BLaER1 treated with 17β-estradiol and CSF1 and Interleukin-3, amounts not matched to agents 10 nM and 100 nM (cell line): Measurements from ENCODE around the gene NRG3.

Experiments
- H3K27ac ChIP-seq, 11 experiments: shearing (Covaris generic); formaldehyde crosslinking; 2 replicates each; pipeline ENCODE4 v1.8.1; 2022
- H3K27me3 ChIP-seq, 11 experiments: shearing (Covaris generic); formaldehyde crosslinking; 2 replicates each; pipeline ENCODE4 v1.8.1; 2022
- H3K36me3 ChIP-seq, 11 experiments: shearing (Covaris generic); formaldehyde crosslinking; 2 replicates each; pipeline ENCODE4 v1.8.1; 2022
- H3K4me1 ChIP-seq, 10 experiments: shearing (Covaris generic); formaldehyde crosslinking; 2 replicates each; pipeline ENCODE4 v1.8.1; 2022
- H3K4me2 ChIP-seq, 11 experiments: shearing (Covaris generic); formaldehyde crosslinking; 2 replicates each; pipeline ENCODE4 v1.8.1; 2022
- H3K4me3 ChIP-seq, 10 experiments: shearing (Covaris generic); formaldehyde crosslinking; 2 replicates each; pipeline ENCODE4 v1.8.1; 2022
- H3K9ac ChIP-seq, 11 experiments: shearing (Covaris generic); formaldehyde crosslinking; 2 replicates each; pipeline ENCODE4 v1.8.1; 2022
- H3K9me3 ChIP-seq, 11 experiments: shearing (Covaris generic); formaldehyde crosslinking; replicated peaks in 1 of 11; 2 replicates each; pipeline ENCODE4 v1.8.1; 2022
- H4K20me1 ChIP-seq, 11 experiments: shearing (Covaris generic); formaldehyde crosslinking; 2 replicates each; pipeline ENCODE4 v1.8.1; 2022
- Cebpa-rat ChIP-seq, 11 experiments: shearing (Covaris generic); IDR thresholded peaks; 2 replicates each; pipeline ENCODE4 v1.8.1; 2022

NRG3 gene

GRCh38 chr10:81894616-81895015 lies 19.6 kb downstream of the NRG3 start:
- peaks cover 0 to 63% (median 27%) of the 10 kb centered on the region in 11 experiments; a peak in 12 of 22 replicates for H3K36me3 ChIP-seq
- H3K9me3 ChIP-seq: no peaks in the 10 kb centered on the region; a peak in 2 of 22 replicates
- peaks cover 0 to 81% (median 0%) of the 10 kb centered on the region in 11 experiments; a peak in 3 of 22 replicates for H4K20me1 ChIP-seq
- H3K27ac ChIP-seq: no peak overlapping the region
- peaks cover 0 to 7% (median 0%) of the 10 kb centered on the region in 10 experiments; a peak in 4 of 20 replicates for H3K4me1 ChIP-seq
- H3K4me2 ChIP-seq: no peak overlapping the region
- TF ChIP-seq Cebpa-rat (IDR thresholded peaks at IDR 0.05): no peak
- no peak overlapping the region for H3K9ac ChIP-seq
- no peaks in the 10 kb centered on the region for H3K27me3 ChIP-seq
- H3K4me3 ChIP-seq: no peak overlapping the region

DNA sequence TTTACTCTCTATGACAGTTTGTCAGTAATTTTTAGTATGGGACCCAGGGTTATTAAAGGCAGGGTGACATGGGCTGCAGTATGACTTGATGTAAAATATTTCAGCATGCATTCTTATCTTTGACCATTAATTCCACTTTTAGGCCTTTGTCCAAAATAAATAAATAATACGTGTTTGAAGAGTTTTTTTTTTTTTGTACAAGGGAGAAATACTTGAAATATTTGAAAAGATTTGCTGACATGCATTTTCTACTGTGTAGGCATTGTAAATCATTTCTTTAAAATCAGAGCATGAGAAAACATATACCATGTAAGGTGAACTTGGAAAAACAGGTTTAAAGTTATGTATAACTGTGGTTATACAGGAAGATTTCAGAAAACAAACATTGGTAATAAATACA lies 23.5 kb downstream of the NRG3 start:
- H4K20me1 ChIP-seq: peaks cover 0 to 65% (median 0%) of the 10 kb centered on the region in 11 experiments; a peak in 3 of 22 replicates

GRCh38 chr10:81900989-81901388 lies 26.0 kb downstream of the NRG3 start:
- TF ChIP-seq Cebpa-rat (IDR thresholded peaks at IDR 0.05): no peak
- Histone ChIP-seq H3K4me2 (no peak overlapping the region), H4K20me1 (peaks cover 0 to 55% (median 0%) of the 10 kb centered on the region in 11 experiments; a peak in 3 of 22 replicates), H3K4me3 (no peak overlapping the region), H3K9me3 (no peaks in the 10 kb centered on the region), H3K27me3 (no peaks in the 10 kb centered on the region), H3K4me1 (peaks cover 0 to 7% (median 2%) of the 10 kb centered on the region in 10 experiments; a peak in 4 of 20 replicates), H3K9ac (no peak overlapping the region), H3K36me3 (peaks cover 0 to 63% (median 16%) of the 10 kb centered on the region in 11 experiments; a peak in 11 of 22 replicates), H3K27ac (no peak overlapping the region)

More for the DNA sequence above, 23.5 kb downstream of the NRG3 start:
- Histone ChIP-seq H3K27me3 (no peaks in the 10 kb centered on the region), H3K4me3 (no peak overlapping the region), H3K9ac (no peak overlapping the region), H3K4me1 (peaks cover 0 to 7% (median 1%) of the 10 kb centered on the region in 10 experiments; a peak in 4 of 20 replicates), H3K36me3 (peaks cover 0 to 60% (median 10%) of the 10 kb centered on the region in 11 experiments; a peak in 11 of 22 replicates), H3K4me2 (no peak overlapping the region; a peak in 1 of 22 replicates), H3K27ac (no peak overlapping the region), H3K9me3 (no peaks in the 10 kb centered on the region)
- TF ChIP-seq Cebpa-rat (IDR thresholded peaks at IDR 0.05): no peak

GRCh38 chr10:81903472-81903871 lies 28.5 kb downstream of the NRG3 start:
- no peaks in the 10 kb centered on the region for H3K27me3 ChIP-seq

DNA sequence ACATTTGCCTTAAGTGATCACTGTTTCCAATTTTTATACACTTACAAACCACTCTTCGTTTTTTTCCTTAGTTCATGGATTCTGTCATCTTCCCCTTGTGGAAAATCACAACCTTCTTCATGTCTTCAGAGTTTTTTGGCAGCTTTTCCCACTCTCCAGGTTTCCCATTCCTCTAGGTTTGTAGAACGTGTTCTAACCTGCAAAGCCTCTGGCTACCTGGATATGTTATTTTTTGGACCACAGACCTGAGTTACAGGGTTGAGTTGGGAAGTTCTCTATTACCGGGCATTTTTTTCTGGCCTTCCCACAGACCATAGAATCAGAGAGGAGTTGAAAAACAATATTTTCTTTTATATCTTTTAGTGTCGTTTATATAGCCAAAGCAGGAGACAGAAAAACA lies 30.2 kb downstream of the NRG3 start:
- no peak overlapping the region for H3K9ac ChIP-seq
- H4K20me1 ChIP-seq: peaks cover 0 to 43% (median 0%) of the 10 kb centered on the region in 11 experiments; a peak in 3 of 22 replicates
- no peaks in the 10 kb centered on the region for H3K9me3 ChIP-seq
- H3K27me3 ChIP-seq: no peaks in the 10 kb centered on the region
- H3K27ac ChIP-seq: no peak overlapping the region
- TF ChIP-seq Cebpa-rat (IDR thresholded peaks at IDR 0.05): no peak
- H3K36me3 ChIP-seq: peaks cover 0 to 42% (median 6%) of the 10 kb centered on the region in 11 experiments; a peak in 8 of 22 replicates
- H3K4me3 ChIP-seq: no peak overlapping the region
- H3K4me1 ChIP-seq: peaks cover 0 to 26% (median 14%) of the 10 kb centered on the region in 10 experiments; a peak in 14 of 20 replicates
- no peak overlapping the region for H3K4me2 ChIP-seq

More at GRCh38 chr10:81903472-81903871, 28.5 kb downstream of the NRG3 start:
- Histone ChIP-seq H3K4me3 (no peak overlapping the region), H3K36me3 (peaks cover 0 to 54% (median 16%) of the 10 kb centered on the region in 11 experiments; a peak in 11 of 22 replicates), H3K9me3 (no peaks in the 10 kb centered on the region), H3K9ac (no peak overlapping the region; a peak in 1 of 22 replicates), H3K4me1 (peaks cover 0 to 9% (median 1%) of the 10 kb centered on the region in 10 experiments; a peak in 7 of 20 replicates), H3K27ac (no peak overlapping the region), H3K4me2 (no peak overlapping the region), H4K20me1 (peaks cover 0 to 41% (median 0%) of the 10 kb centered on the region in 11 experiments; a peak in 3 of 22 replicates)
- TF ChIP-seq Cebpa-rat (IDR thresholded peaks at IDR 0.05): no peak

DNA sequence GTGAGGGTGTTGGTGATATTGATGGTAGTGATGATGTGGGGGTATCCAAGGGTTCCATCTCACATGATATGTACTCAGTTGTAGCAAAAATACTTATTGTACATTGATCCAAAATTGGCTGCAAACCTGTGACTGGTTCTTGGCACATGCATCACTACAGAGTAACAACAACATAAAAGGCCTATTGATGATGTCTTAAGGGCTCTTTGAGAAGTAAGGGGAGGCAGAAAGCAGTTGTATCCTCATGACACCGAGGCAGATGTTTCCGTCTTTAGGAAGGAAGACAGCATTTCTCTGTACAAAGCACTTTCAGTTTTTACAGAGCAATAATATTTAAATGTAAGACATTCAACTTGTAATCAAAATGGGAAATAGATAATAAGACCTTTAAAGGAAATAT lies 34.5 kb downstream of the NRG3 start:
- no peak overlapping the region for H3K4me3 ChIP-seq
- H3K27me3 ChIP-seq: no peaks in the 10 kb centered on the region
- peaks cover 0 to 28% (median 14%) of the 10 kb centered on the region in 10 experiments; a peak in 14 of 20 replicates for H3K4me1 ChIP-seq
- no peak overlapping the region for H3K9ac ChIP-seq
- H3K27ac ChIP-seq: peak overlapping the region in 1 of 11 experiments; percentile 33; a peak in 1 of 22 replicates
- peak overlapping the region in 10 of 11 experiments; percentile 12 to 70 (median 56); a peak in 17 of 22 replicates for H3K4me2 ChIP-seq
- no peaks in the 10 kb centered on the region for H3K9me3 ChIP-seq
- TF ChIP-seq Cebpa-rat (IDR thresholded peaks at IDR 0.05): no peak
- H3K36me3 ChIP-seq: peaks cover 0 to 56% (median 6%) of the 10 kb centered on the region in 11 experiments; a peak in 8 of 22 replicates
- H4K20me1 ChIP-seq: peaks cover 0 to 35% (median 0%) of the 10 kb centered on the region in 11 experiments; a peak in 2 of 22 replicates

GRCh38 chr10:81911328-81911727 lies 36.3 kb downstream of the NRG3 start:
- Histone ChIP-seq H3K4me2 (no peak overlapping the region), H3K27ac (no peak overlapping the region), H4K20me1 (peaks cover 0 to 33% (median 0%) of the 10 kb centered on the region in 11 experiments; a peak in 2 of 22 replicates), H3K36me3 (peaks cover 0 to 44% (median 0%) of the 10 kb centered on the region in 11 experiments; a peak in 7 of 22 replicates), H3K27me3 (no peaks in the 10 kb centered on the region), H3K9ac (no peak overlapping the region), H3K9me3 (no peaks in the 10 kb centered on the region), H3K4me1 (peaks cover 0 to 28% (median 14%) of the 10 kb centered on the region in 10 experiments; a peak in 14 of 20 replicates), H3K4me3 (no peak overlapping the region)
- no peak for TF ChIP-seq Cebpa-rat (IDR thresholded peaks at IDR 0.05)

DNA sequence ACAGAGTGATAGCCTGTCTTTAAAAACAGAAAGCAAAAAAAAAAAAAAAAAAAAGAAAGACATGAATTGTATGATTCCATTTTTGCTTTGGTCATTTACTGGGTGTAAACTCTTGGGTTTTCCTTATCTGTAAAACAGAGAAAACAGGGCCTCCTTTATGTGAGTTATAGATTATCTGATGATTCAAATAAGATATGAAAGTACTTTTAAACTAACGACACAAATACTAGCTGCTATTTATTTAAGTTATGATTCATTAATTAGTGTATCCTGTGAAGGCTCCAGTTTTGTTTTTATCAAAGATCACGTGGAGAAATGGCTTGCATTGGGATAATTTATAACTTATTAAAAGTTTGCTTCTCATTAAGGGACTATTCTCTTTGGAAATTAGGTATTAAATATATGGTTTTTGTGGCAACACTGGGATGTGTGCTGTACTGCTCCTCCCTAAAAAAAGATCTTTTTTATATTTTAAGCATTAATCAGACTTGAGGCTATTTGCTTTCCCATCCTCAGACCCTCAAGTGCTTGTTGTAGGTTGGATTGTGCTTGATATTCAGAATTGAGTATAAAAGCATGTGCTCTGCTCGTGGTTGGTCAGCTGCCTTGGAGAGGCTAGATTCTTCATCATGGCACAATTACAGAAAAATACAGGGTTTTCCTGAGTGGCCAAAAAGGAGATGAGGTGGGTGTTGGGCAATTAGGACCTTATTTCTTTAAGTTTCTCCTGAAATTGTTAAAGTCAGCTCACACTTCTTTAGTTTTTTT lies 39.9 kb downstream of the NRG3 start:
- Histone ChIP-seq H3K4me2 (no peak overlapping the region), H3K9me3 (no peaks in the 10 kb centered on the region), H4K20me1 (peaks cover 0 to 37% (median 0%) of the 10 kb centered on the region in 11 experiments; a peak in 3 of 22 replicates), H3K27me3 (no peaks in the 10 kb centered on the region), H3K4me1 (peaks cover 0 to 10% (median 2%) of the 10 kb centered on the region in 10 experiments; a peak in 8 of 20 replicates), H3K4me3 (no peak overlapping the region), H3K9ac (no peak overlapping the region), H3K36me3 (peaks cover 0 to 44% (median 0%) of the 10 kb centered on the region in 11 experiments; a peak in 7 of 22 replicates), H3K27ac (no peak overlapping the region)
- no peak for TF ChIP-seq Cebpa-rat (IDR thresholded peaks at IDR 0.05)

DNA sequence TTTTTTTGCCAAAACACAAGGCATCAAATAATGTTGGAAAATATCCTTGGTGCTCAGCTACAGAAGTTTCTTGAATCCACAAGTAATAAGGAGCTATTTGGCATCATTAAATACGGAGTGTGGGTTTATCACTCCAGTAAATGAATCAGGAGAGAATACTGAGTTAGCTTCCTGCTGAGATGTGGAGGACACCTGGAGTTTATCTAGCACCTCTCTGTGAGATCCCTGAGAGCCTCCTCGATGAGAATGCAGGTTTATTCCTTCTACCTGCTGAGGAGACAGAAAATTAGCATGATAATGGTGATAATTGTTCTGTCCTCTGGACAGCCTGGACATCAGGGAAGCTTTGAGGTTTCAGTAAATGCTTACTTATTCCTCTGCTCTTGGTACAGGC lies 40.5 kb downstream of the NRG3 start:
- Histone ChIP-seq H3K27ac (no peak overlapping the region), H3K9ac (no peak overlapping the region), H3K27me3 (no peaks in the 10 kb centered on the region), H3K36me3 (peaks cover 0 to 41% (median 0%) of the 10 kb centered on the region in 11 experiments; a peak in 7 of 22 replicates), H3K4me2 (no peak overlapping the region), H3K4me3 (no peak overlapping the region), H4K20me1 (peaks cover 0 to 31% (median 0%) of the 10 kb centered on the region in 11 experiments; a peak in 3 of 22 replicates), H3K9me3 (no peaks in the 10 kb centered on the region), H3K4me1 (peaks cover 0 to 8% (median 0%) of the 10 kb centered on the region in 10 experiments; a peak in 3 of 20 replicates)
- no peak for TF ChIP-seq Cebpa-rat (IDR thresholded peaks at IDR 0.05)
